CD4-positive, alpha-beta T cell treated with Interleukin-15 for 1 hour (primary cell): ENCODE data around the gene WDFY2.

Source experiments
- DNase-seq: peaks from one replicate; pipeline ENCODE4 v3.0.0-alpha.2; 2020

WDFY2 gene

DNA sequence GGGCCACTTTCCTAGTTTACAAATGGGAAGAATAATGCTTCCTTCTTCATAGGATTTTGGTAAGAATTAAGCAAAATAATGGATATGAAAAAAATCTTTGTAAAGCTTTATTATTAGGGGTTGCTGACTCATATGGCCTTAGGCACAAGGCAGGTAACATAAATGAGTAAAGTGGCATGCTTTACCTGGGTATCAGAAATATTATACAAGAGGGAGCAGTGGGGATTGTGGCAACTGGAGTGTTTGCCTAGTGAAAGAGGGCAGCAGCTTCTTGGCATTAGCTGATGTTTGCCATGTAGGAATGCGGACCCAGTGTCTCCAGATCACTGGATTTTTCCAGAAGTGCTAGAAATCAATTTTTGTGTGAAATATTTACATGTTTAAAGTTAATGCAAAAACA lies 19.5 kb downstream of the WDFY2 start:
- no peak for DNase-seq

DNA sequence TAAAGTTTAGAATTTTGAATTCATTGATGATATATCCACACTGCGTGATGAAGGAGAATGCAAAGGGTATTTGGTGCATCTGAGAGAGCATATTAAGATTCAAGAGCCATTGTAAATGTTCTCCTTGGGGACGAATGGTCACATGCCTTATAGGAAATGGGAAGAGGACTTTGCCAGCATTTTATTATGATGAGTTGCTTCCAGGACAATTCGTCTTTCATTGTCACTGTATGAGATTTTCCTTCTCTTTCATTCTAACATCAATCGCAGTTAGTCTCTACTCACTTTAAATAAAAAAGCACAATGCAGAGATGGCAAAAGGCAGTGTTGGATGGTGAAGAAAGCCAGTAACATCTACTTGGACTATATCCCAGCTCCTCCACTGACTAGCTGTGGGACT lies 21.4 kb downstream of the WDFY2 start:
- no peak for DNase-seq

DNA sequence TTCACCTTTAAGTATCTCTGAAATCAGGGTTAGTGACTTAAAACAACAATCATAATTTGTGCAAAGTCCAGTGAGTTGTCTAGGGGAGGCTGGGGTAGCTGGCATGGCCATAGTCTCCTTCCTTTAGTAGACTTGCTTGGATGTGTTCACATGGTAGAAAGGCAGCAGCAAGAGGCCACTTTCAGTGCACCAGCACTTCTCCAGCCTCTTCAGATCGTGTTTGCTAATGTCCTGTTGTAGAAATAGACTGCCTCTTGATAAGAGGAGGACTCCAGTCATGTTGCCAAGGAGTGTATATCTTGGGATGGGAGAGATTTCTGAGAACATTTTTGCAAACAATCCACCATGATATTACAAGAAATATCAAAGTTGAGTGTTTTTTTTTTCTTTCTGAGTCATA lies 22.9 kb downstream of the WDFY2 start:
- DNase-seq = no peak

DNA sequence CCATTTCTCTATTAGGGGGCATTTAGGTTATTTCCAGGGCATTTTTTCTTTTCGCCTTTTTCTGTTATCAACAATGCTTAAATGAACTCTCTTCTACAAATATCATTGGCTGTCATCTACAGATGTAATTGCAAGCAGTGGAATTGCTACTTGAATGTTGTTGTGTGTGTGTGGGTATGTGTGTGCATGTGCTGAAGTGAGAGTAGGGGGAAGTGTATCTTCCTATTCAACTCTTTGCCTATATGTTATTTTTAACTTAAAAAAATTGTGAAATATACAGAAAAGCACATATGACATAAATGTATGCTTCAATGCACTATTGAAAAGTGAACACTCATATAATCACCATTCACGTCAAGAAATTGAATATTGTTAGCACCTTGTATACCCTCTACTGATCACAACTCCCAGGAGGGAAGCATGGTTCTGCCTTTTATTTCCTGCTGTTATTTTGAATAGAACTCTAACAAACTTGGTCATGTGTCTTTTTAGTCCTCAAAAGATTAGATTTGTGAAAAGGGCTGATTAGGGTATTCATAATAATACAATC lies 24.7 kb downstream of the WDFY2 start:
- DNase-seq = no peak

DNA sequence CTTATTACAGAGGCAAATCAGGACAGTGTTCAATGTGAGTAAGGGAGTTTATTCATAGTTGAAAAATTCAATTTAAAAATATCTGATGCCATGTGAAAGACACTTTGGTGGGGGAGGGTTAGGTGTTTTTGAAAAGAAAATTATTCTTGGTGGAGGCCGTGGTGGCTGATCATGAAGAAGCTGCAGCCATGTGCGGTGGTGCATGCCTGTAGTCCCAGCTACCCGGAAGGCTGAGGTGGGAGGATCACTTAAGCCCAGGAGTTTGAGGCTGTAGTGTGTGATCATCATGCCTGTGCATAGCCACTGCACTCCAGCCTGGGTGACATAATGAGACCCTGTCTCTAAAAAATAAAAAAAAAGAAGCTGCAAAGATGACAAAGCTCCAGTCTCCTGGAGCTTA lies 28.6 kb downstream of the WDFY2 start:
- no peak for DNase-seq

DNA sequence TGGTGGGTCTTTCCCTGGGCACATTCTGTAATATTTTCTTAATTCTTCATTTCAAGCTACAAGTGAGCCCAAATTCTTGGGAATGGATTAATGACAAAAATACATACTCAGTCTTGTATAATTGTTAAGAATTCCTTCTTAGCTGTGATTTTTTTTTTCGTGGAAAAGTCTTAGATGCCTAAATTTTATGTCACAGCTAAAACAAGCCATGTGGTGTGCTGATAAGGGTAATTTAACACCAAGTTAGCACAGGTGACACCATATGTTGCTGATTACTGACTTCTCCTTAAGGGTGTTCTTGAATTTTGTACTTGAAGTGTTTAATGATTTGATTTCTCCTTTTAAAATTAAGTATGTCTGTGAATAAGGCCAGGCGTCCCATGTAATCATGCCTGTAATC lies 29.3 kb downstream of the WDFY2 start:
- DNase-seq = no peak

DNA sequence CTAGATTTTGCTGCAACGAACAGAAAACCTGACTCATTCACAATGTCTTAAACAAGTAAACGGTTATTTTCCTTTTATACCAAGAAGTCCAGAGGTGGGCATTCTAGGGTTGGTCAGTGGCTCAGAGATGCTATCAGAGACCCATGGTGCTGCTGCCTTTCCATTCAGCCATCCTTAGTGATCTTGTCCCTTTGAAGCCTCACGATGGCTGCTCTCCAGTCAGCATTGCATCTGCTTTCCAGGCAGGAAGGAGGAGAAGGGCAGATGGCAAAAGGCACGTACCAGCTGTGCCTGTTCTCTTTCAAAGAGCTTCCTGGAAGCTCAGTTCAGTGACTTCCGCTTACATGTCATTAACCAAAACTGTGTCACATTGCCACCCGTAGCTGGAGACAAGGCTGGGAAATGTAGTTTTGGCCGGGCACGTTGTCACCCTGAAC lies 30.1 kb downstream of the WDFY2 start:
- DNase-seq = peak; percentile 55

DNA sequence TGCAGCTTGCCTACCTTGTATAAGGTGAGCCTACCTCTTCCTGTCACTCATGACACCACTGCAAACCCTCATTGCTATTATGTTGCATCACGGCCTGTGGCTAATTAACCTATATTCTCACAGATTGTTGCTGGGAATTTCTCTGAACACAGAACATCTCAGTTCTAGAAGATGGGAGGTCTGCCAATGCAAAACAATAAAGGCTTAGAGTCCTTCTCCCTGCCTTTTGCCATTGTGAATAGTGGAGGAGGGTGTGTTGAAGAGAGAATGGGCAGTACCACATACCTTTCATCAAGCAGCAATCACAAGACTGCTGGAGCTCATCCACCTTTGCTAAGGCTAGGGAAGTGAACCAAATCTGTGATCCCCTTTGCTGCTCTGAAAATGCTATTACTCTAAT lies 34.4 kb downstream of the WDFY2 start:
- no peak for DNase-seq

DNA sequence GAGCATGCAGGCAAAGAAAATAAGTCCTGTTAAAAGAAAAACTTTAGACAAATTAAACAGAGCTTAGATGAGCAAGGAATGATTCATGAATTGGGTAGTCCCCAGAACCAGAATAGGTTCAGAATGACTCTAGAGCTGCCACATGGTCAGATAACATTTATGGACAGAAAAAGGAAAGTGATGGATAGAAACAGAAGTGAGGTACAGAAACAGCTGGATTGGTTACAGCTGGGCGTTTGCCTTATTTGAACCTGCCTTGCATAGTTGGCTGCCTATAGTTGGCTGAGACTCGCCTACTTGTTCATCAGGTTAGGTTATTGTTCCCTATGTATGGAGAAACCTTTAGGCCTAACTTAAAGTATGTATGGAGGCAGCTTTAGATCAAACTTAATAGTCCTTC lies 35.4 kb downstream of the WDFY2 start:
- DNase-seq = no peak

DNA sequence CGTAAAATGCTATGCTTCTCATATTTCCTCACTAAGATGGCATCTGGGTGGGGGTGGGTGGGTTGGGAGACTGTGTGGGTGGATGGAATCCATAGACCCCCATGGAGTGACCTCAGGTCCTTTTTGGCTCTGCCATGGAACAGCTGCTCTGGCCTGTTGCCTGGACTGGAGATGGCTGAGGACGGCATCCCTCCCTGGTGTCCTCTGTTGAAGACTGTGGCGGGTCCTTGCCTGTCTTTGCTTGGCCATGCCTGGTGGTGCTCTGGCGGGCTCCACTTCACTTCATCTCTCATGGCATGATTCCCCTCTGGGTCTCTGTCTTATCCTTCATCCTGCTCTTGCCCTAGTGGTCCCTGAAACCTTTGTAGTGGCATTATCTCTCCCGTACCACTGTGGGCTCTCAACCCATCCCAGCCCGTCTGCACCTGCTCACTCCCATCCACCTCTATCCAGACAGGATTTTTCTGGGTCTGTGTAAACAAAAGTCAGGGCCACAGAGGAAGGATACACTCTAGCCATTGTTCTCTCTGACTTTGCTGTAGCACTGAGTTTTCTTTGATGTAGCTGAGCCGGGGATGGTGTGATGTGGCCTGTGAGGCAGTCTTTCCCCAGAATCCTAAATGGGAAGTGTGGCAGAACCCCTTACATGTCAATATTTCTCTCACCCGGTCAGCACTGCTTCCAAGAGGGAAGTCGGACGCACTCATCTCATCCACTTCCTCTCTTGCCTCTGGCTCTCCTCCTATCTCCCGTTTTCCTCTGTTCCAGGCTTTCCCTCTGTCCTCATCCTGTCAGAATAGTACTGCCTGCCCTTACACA lies 36.1 kb downstream of the WDFY2 start:
- DNase-seq = no peak

DNA sequence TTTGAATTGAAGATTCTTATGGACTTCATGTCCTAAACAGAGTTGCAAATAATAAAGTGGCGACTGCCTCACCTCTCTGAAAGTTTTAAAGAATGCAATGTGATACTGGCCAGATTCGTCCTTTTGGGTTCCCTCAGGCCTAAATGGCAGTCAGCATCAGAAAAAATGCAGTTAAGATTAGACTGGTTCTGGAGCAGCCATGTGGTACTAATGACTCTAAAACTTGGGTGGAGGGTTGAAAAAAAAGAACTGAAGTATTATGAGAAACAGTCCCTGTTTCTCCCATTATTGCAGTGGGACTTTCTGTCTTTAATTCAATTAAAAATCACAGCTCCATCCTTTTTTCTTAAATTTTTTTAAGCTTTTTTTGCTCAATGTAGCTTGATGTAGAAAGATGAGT lies 37.3 kb downstream of the WDFY2 start:
- no peak for DNase-seq

DNA sequence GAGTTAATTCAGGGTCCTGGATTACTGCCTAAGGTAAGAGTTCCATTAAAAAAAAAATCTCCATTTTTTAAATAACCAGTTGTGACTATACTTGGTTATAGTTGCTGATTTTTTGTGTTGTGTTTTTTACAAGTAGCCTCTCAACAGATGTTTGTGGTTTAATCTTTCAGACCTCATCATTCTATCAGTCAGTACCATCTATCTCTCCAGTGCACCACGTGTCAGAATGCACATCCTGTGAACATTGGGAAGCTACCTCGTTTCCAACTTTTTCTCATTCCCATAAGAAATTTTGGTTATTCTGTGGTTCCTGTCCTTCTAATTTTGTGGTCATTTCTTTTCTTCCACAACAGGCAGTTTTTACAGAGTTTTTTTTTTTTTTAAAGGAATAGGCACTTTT lies 39.2 kb downstream of the WDFY2 start:
- DNase-seq = no peak

DNA sequence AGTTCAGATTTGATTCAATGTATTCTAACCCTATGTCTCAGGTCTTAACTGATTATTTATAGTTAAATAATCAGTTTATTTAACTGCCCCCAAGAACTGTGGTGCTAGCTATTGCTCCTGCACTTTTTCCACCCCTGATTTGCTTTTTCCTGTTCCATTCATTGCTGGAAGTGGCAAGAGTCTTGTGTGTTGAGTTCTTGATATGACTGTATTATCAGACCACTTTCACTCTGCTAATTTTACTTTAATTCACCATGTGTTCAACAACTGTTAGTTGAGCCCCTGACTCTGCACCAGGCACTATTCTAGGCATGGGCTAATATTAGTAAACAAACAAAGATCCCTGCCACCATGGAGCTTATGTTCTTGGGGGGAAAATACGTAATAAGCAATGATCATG lies 39.9 kb downstream of the WDFY2 start:
- no peak for DNase-seq

DNA sequence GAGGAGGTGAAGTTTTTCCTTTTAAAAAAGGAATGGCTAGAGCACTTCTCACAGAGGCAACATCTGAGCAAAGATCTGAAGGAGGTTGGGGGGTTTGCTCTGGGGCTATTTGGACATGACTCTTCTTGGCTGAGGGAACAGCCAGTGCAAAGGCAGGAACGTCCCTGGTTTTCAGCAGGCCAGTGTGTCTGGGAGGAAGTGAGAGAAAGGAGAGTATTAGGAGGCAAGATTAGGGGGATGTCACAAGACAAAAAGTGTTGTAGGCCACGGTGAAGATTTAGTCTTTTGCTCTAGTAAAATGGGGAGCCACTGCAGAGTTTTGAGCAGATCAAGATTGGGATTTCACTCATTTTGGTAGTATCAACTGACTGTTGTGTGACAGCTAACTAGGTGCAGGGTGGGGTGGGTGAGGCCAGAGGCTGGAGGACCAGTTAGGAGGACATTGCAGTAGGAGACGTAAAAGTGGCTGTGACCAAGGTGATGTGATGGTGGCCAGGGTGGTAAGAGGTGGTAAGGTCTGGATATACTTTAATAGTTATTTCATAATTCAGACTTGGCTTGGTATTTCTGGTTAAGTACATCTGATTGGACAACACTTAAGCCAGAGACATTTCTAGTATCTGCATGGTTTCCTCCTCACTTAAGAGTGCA lies 40.6 kb downstream of the WDFY2 start:
- DNase-seq = no peak

DNA sequence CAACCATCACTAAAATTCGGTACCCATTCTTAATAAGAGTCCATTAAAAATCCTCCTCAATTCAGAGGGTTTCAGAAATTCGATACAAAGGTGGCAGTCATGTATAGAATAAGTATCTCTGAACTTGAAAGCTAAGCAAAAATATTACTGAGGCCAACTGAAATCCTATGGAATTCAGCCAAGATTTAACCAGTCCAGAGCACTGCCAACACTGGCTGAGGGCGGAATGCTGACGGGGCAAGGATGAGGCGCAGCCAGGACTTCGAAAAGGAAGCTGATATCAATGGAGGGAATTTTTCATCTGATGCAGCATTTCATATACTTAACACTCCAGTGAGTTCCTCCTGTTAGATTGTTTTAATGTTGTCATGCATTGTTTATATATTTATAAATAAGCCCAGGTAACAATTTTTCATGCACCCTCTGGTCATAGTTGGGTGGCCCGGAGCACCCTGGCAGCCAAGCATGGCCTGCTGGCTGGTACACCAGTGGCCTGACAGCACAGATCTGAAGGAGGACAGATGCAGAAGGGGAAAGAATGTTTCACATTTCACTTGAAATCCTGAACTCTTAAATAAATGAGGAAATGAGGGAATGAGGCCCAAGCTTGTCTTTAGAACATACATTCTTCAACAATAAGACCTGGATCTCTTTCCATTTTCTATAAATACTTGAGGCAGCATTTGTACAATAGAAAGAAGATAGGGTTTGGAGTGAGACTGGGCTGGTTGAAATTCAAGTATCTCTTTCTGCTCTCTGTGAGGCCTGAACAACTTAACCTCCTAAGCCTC lies 41.5 kb downstream of the WDFY2 start:
- DNase-seq = no peak

DNA sequence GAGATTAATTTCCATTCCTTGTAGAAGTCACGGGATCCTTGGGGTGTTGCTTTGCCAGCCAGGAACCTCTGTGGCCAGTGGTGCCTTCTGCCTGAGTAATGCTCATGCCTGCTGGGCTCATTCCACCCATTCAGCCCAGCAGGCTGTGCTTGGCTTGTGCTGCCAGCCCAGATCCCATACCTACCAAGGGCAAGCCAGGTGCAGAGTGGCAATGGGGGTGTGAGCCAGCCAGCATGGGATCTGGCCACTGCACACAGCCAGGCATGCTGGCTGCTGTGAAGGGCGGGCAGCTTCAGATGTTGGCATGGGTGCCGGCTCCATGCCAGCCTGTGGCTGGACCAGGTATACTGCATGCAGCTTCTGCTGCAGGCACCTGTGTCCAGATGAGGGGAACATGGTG lies 42.5 kb downstream of the WDFY2 start:
- no peak for DNase-seq

DNA sequence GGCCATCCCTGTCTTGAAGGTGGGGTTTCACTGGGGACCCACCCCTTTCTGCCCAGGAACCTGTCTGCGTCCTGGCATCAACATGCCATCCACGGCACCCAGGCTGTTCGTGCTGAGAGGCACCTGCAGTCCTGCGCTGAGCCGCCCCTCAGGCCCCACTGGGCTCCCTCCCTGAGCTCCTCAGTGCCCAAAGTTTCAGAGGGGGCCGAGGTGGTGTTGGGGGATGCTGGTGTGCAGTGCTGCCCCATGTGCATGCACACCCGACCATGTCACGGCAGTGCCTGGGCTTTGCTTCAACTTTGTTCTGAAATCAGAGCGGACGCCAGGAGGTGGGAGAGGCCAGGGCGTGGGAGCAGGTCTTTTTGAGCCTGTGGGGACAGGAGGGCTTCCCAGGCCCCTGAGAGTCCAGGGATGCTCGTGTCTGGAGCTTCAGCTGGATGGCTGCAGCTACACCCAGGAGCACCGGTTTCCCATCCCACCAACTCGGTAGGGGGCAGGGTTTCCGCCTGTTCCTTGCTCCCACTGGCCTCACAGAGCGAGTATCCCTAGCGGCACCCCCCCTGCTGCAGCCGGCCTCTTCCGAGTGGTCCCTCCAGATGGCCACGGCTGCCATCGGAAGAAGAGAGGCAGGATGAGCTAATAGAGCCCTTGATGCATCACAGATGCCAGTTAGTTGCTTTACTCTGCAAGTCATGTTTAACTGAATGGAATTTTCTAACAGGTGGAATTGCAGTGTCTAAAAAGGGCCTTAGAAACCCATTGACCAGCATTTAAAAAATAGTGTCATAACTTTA lies 44.0 kb downstream of the WDFY2 start:
- DNase-seq = no peak

DNA sequence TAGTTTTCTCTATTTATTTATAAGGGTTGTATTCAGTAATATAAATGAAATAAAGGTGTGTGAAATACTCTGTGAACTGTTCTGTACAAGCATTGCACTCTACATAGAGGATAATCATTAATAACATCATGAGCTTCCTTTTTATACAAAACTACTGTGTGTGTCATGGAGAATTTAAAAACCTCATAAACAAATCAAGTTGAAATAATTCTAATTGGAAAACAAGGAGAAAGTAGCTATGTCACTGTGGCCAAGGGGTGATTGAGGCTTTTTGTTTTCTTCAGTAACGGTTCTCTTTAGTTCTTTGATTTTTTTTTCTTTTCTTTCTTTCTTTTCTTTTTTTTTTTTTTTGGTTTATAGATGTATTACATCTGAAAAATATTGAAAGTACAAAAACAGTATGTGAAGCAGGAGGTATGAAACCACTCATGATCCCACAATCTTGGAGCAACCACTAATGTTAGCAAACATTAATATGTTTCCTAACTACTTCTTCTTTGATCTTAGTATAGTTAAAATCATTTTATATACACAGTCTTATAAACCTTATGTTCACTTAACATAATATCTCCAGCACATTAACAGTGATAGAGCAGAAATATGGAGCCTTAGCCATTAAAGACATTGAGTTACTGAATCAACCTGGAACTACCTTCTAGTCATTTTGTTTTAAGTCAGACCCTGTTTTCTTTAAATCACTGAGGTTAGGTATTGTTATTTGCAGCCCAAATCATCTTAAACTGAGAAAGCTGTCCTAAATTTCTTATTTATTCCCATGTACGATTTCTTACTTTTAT lies 45.4 kb downstream of the WDFY2 start:
- DNase-seq = no peak

DNA sequence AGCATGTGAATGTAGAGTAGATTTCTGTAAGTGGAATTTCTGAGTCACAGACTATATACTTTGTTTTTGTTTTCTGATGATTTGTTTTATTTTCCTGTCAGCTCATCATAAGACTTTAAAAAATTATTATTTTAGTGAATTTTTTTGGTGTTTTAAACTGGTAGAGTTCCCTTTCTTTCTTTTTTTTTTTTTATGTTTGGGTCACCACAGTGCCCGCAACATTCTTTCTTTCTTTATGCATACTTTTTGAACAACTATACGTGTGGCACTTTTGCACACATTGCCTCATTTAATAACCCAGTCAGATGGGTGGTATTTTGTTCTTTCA lies 46.0 kb downstream of the WDFY2 start:
- no peak for DNase-seq

DNA sequence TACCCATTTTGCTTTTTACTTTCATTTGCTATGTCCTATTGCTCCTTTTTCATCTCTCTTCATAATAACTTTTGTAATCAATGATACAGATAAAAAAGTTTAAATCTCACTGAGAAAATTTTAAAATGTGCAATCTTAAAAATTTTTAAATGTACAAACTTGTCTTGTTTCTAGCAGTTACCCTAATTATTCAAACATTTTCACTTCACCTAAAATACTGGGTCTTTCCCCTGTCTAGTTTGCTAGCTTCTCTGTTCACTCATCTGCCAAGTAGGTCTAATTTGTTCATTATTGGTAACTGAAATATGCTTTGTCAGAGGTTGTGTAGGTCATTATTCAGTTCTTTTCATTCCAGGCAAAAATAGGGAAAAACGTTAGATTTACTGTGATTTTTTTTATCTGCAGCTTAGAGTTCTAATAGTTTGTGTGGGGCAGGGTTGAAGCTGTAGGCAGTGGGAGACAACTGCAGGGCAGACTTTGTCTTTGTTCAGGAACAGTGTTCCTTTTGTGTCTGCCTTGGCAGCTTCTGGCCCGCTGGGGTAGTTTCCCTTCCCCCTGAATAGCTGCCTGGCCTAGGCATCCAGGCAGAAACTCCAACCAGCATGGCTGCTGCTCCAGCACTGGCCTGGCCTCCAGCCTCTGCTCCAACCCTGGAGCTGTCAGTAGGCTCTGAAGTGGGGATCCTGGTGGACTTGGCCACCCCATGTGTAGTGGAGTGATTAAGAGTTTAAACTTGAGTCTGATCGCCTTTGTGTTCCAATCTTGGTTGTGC lies 48.5 kb downstream of the WDFY2 start:
- DNase-seq = no peak
